ENCODE data around the gene FAM149A.

DNA sequence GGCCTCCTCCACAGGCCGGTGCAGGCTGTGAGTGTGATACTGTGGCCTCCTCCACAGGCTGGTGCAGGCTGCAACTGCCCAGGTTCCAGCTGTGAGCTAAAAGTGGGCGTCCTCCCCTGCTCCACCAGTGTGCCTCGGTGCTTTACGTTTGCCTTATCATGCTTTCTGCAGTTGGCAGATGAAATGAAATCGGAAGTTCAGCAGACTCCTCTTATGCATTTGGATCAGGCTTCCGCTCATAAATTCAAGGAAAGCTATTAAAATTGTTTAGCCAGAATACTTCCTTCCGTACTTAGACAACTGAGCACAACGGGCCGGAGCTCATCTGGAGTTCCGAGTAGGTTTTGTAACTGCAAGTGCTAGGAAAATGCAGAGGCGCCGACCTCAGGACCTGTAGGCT lies 98.9 kb downstream of the FAM149A start:
- TF ChIP-seq, protein P1, sequence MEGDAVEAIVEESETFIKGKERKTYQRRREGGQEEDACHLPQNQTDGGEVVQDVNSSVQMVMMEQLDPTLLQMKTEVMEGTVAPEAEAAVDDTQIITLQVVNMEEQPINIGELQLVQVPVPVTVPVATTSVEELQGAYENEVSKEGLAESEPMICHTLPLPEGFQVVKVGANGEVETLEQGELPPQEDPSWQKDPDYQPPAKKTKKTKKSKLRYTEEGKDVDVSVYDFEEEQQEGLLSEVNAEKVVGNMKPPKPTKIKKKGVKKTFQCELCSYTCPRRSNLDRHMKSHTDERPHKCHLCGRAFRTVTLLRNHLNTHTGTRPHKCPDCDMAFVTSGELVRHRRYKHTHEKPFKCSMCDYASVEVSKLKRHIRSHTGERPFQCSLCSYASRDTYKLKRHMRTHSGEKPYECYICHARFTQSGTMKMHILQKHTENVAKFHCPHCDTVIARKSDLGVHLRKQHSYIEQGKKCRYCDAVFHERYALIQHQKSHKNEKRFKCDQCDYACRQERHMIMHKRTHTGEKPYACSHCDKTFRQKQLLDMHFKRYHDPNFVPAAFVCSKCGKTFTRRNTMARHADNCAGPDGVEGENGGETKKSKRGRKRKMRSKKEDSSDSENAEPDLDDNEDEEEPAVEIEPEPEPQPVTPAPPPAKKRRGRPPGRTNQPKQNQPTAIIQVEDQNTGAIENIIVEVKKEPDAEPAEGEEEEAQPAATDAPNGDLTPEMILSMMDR (IDR thresholded peaks at IDR 0.05): no peak
- no peak for TF ChIP-seq EZH2 (IDR thresholded peaks at IDR 0.05; ENCODE audit: borderline replicate concordance, insufficient read depth, low read depth, low read length, poor library complexity, severe bottlenecking)

All from B cell (primary cell).